ENCODE data around the gene PDCL3. TPM values are rescaled to one million over a fixed set of nuclear protein-coding genes. Genes with fewer than 3 reads are reported as not detected.

The PDCL3 gene
- total RNA-seq, 2 experiments from 2014 or later: 39.3 to 41.9 TPM

GRCh38 chr2:100624536-100624935 is 61.7 kb downstream of the PDCL3 start:
- Mint-ChIP-seq H3K27me3 (no peaks in the 10 kb centered on the region), H3K4me3 (no peak overlapping the region), H3K27ac (no peak overlapping the region), H3K4me1 (peaks cover 7% of the 10 kb centered on the region), H3K9me3 (ENCODE audit: low read depth) (peaks cover 6% of the 10 kb centered on the region), H3K36me3 (ENCODE audit: low read depth) (no peaks in the 10 kb centered on the region)
- ChIA-PET CTCF (no interaction called here), POLR2A (no interaction called here)
- ATAC-seq: no peak
- intact Hi-C loops (cut with DNase I, micrococcal nuclease): no loop called here
- DNase-seq: no peak

- H3K4me1 Mint-ChIP-seq: peaks cover 19% of the 10 kb centered on the region
- intact Hi-C loops (cut with DNase I, micrococcal nuclease): no loop called here
- no peaks in the 10 kb centered on the region for H3K27me3 Mint-ChIP-seq
- ATAC-seq: no peak
- ChIA-PET POLR2A (no interaction called here), CTCF (interaction anchor here (0.7 kb wide), 1 partner anchor 252 kb away, joined by 3 read pairs; no protein-coding TSS in a partner anchor)
- DNase-seq: no peak
- H3K4me3 Mint-ChIP-seq: no peak overlapping the region
- H3K36me3 Mint-ChIP-seq (ENCODE audit: low read depth): no peaks in the 10 kb centered on the region
- H3K9me3 Mint-ChIP-seq (ENCODE audit: low read depth): peaks cover 6% of the 10 kb centered on the region
- no peak overlapping the region for H3K27ac Mint-ChIP-seq
Measured at GRCh38 chr2:100625717-100626116, 62.9 kb downstream of the PDCL3 start.

Other genes starting within 250 kb of the PDCL3 start
- gene LONRF2, start 240.5 kb upstream of the PDCL3 start, total RNA-seq: under 1 TPM; 0.02 to 0.04 TPM
- gene CHST10, start 145.3 kb upstream of the PDCL3 start, total RNA-seq: 1 to 10 TPM; 5.9 to 6.2 TPM
- gene NMS, start 92.5 kb upstream of the PDCL3 start, total RNA-seq: not detected

All from activated CD4-positive, alpha-beta T cell treated with anti-CD3 and anti-CD28 coated beads for 36 hours (primary cell).